Activated CD4-positive, alpha-beta T cell treated with anti-CD3 and anti-CD28 coated beads, Interleukin-2, amount 50 U/mL, for 24 hours (primary cell): ENCODE measurements around the gene SYNE3.

Experiments used
- DNase-seq, 2 donors: peaks; one replicate each; pipeline ENCODE4 v3.0.0-alpha.2; 2020; ENCODE audit warnings: low read depth in 1 of 2, low spot score in 1 of 2

The SYNE3 gene

GRCh38 chr14:95516554-95517181 lies at the start of gene SYNE3:
TSS of gene SYNE3 (minus strand) at chr14:95516650. CDS start at chr14:95475821, 40,829 bp downstream.
- DNase-seq: no peak

DNA sequence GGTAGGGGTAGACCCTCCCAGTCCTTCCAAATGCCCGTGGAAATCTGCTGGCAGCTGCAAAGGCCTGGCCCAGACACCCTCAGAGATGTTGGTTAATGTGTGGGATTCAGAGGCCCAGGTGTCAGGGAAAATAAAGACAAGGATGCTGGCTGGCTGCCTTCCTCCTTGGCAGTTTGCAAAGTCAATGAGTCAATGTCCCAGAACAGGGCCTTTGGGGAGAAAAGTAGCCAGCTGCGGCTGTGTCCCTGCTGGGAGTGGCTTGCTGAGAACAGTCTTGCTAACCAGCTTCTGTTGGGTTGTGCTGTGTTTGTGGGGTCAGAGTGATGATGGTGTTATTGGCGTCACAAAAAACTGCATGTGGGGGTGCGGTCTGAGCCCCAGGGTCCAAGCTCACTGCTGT lies 47.6 kb upstream of the SYNE3 start:
- DNase-seq: no peak

- no peak for DNase-seq
Measured at GRCh38 chr14:95562892-95563685, 46.6 kb upstream of the SYNE3 start.

GRCh38 chr14:95561001-95561412 lies 44.6 kb upstream of the SYNE3 start:
- peak; percentile 78 to 89 for DNase-seq

DNA sequence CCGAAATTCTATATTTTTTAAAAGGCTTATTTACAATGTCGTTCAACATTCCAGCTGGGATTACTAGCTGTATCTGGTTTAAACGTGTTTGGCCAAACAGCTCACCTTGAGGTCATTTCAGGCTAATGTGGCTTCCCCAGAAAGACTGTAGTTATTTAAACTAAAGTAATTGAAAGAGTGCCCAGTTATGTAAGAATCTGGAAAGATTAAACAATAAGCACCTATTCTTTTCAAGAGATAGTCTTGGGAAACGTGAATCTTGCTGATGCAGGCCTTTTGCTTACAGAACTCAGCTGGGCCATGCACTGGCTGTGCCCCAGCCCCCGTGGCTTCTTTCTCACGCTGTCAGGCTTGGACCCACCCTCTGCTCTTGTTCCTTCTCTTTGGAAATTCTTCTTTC lies 42.8 kb upstream of the SYNE3 start:
- DNase-seq: no peak

DNA sequence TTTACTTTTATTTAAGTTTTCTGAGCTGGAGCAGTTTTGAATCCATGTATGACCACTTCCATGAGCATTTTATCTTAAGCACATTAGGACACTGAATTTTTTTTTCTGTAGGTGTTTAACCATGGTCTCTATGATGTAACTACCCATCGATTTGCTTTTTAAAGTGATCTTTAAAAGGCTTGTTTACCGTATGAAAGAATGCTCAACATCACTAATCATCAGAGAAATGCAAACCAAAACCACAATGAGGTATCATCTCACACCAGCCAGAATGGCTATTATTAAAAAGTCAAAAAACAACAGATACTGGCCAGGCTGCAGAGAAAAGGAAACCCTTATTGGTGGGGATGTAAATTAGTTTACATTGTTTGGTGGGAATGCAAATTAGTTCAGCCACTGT lies 41.4 kb upstream of the SYNE3 start:
- DNase-seq: no peak

GRCh38 chr14:95557291-95557690 lies 40.8 kb upstream of the SYNE3 start:
- DNase-seq: no peak

- no peak for DNase-seq
Measured at GRCh38 chr14:95555053-95555452, 38.6 kb upstream of the SYNE3 start.

GRCh38 chr14:95553141-95553540 lies 36.7 kb upstream of the SYNE3 start:
- DNase-seq: no peak

- DNase-seq: no peak
Measured at GRCh38 chr14:95551435-95551834, 35.0 kb upstream of the SYNE3 start.

DNA sequence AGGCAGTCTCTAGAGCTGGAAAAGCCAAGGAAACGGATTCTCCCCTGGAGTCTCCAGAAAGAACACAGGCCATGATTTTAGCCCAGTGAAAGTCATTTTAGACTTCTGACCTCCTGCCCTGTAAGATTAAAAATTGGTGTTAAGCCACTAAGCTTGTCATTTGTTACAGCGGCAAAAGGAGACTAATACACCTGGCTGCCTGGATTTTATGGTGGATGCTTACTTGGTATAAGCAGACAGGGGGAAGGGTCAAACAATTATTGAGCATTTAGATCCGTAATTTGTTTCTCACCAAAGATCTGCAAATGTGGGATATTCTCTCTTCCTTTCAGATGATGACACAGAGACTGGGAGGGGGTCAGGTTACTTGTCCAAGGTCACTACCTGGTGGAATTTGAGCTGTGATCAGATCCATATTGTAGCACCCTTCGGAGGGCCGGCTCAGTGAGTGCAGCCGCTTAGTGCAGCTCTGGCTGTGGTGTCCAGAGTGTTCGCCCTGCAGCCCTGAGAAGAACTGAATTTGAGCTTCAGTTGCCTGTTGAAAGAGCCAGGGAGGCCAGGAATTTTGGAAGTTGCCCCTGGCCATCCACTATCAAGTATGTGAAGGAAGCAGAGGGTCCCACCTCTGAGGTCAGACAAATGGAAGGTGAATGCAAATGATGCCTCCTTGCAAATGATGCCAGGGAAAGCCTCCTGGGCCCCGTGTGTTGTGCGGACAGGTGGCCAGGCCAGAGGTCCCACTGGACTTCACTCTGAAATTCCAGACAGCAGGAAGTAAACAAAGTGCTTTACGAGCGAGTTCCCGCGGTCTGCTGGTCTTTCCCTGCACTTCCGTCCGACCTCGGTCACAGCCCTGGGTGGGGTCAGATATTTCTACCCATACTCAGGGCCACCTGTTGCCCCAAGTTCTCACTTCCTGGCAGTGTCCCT lies 33.5 kb upstream of the SYNE3 start:
- no peak for DNase-seq

- DNase-seq: no peak
Measured at GRCh38 chr14:95548328-95548929, 32.0 kb upstream of the SYNE3 start.

DNA sequence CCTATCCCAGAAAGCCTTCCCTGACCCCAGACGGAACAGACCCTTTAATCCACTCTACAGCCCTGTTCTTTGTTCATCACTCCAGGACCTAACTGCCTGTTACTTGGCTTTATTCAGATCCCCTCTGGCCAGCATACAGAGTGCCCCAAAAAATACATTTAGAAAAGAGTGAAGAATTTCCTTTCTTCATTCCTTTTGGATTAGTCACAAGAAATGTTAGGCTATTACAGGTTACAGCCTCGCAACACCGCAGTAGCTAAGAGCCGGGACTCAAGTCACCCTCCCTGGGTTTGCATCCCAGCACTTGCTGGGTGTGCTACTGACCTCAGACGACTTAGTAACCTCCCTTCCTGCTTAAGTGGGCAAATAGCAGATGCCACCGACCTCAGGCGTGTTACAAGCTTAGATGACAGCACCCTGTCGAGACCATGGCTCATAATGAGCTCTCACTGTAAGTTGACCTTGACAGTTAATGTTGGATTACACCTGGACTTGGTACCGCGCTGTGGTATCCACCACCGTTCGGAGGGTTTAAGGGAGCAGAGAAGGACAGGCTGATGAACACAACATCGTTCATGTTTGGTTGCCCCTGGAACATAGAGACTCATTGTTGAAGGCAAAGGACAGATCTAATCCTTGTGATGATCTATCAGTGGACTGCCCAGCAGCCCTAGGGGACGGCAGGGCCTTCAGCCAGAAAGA lies 31.3 kb upstream of the SYNE3 start:
- no peak for DNase-seq

DNA sequence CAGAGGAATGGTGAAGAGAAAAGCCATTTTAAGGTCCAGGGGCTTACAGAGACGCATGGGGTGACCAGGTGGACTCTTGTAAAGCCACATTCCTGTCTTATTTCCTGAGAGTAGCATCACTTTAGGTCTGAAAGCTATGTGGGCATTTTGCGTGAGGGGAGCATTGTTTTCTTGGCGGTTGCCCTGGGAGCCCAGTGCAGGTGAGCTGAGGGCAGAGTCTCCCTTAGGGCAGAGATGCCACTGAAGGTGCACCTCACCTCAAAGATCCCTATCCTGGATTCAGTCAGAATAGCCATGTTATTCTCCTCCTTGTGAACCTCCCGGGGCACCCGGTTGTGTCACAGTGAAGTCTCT lies 30.8 kb upstream of the SYNE3 start:
- DNase-seq: no peak

- no peak for DNase-seq
Measured at GRCh38 chr14:95545515-95546168, 29.2 kb upstream of the SYNE3 start.

GRCh38 chr14:95544588-95544987 lies 28.1 kb upstream of the SYNE3 start:
- no peak for DNase-seq

GRCh38 chr14:95543021-95543420 lies 26.6 kb upstream of the SYNE3 start:
- no peak for DNase-seq

- DNase-seq: no peak
Measured at GRCh38 chr14:95541932-95542930, 25.8 kb upstream of the SYNE3 start.

DNA sequence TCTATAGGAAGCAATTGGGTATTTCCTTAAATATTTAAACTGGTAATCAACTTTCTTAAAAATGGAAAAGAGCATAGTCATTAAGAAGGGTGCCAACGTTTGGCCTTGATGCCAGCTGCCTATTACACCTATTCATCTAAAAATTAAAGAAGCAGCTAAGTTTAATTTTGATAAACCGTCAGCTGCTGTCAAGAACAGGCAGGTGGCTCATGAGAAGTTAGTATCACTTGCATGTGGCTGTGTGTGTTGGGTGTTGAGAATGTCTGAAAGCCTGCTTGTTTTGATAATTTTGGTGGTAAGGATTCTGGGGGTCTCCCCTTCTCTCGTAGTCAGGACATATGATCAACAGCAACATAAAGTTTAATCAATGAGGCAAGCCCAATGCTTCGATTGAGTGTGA lies 24.9 kb upstream of the SYNE3 start:
- no peak for DNase-seq
